ENCODE measurements around the gene CILP.

The CILP gene

GRCh38 chr15:65226221-65226620 is 14.9 kb upstream of the CILP start:
- POLR2A ChIA-PET = no interaction called here
- CTCF ChIA-PET = no interaction called here
- no peak for TF ChIP-seq FOXA1 (IDR thresholded peaks at IDR 0.05)
- TF ChIP-seq BHLHE40 (IDR thresholded peaks at IDR 0.05; ENCODE audit: borderline replicate concordance) = no peak
- TF ChIP-seq SUZ12 (IDR thresholded peaks at IDR 0.05) = no peak
- no peak for TF ChIP-seq NFRKB (IDR thresholded peaks at IDR 0.05)
- TF ChIP-seq ARNT (IDR thresholded peaks at IDR 0.05) = no peak
- TF ChIP-seq FOXK2 (IDR thresholded peaks at IDR 0.05) = no peak
- TF ChIP-seq ELF4 (IDR thresholded peaks at IDR 0.05) = no peak
- no peak for TF ChIP-seq SP1 (IDR thresholded peaks at IDR 0.05)
- no peak for TF ChIP-seq LEF1 (IDR thresholded peaks at IDR 0.05; ENCODE audit: borderline replicate concordance)
- no peak for DNase-seq (ENCODE audit: extremely low spot score)

GRCh38 chr15:65223996-65224395 is 12.7 kb upstream of the CILP start:
- ChIA-PET CTCF (no interaction called here), POLR2A (no interaction called here)
- DNase-seq (ENCODE audit: extremely low spot score) = no peak
- no peak for TF ChIP-seq L3MBTL2 (conservative IDR thresholded peaks at IDR 0.05)
- no peak for TF ChIP-seq FOXK2 (IDR thresholded peaks at IDR 0.05)
- TF ChIP-seq TARDBP (IDR thresholded peaks at IDR 0.05) = no peak
- TF ChIP-seq BHLHE40 (IDR thresholded peaks at IDR 0.05; ENCODE audit: borderline replicate concordance) = no peak
- no peak for TF ChIP-seq ELF4 (IDR thresholded peaks at IDR 0.05)
- TF ChIP-seq CTBP1 (IDR thresholded peaks at IDR 0.05; ENCODE audit: borderline replicate concordance) = no peak
- no peak for TF ChIP-seq PKNOX1 (IDR thresholded peaks at IDR 0.05)
- TF ChIP-seq FOXA1 (IDR thresholded peaks at IDR 0.05) = no peak
- TF ChIP-seq SUZ12 (IDR thresholded peaks at IDR 0.05) = no peak
- TF ChIP-seq FOXM1 (IDR thresholded peaks at IDR 0.05; ENCODE audit: borderline replicate concordance) = no peak
- no peak for TF ChIP-seq ZNF384 (IDR thresholded peaks at IDR 0.05)
- TF ChIP-seq LEF1 (IDR thresholded peaks at IDR 0.05; ENCODE audit: borderline replicate concordance) = no peak
- no peak for TF ChIP-seq NFRKB (IDR thresholded peaks at IDR 0.05)
- no peak for TF ChIP-seq HDGF (IDR thresholded peaks at IDR 0.05; ENCODE audit: borderline replicate concordance)
- TF ChIP-seq SP1 (IDR thresholded peaks at IDR 0.05) = no peak
- no peak for TF ChIP-seq ARNT (IDR thresholded peaks at IDR 0.05)

GRCh38 chr15:65222891-65223290 is 11.6 kb upstream of the CILP start:
- CTCF ChIA-PET = interaction anchor here (0.9 kb wide), 1 partner anchor 75 kb away, joined by 3 read pairs; no protein-coding TSS in a partner anchor
- no peak for DNase-seq (ENCODE audit: extremely low spot score)
- TF ChIP-seq SP1 (IDR thresholded peaks at IDR 0.05) (no peak), ARNT (IDR thresholded peaks at IDR 0.05) (no peak), FOXM1 (IDR thresholded peaks at IDR 0.05; ENCODE audit: borderline replicate concordance) (no peak), FOXA1 (IDR thresholded peaks at IDR 0.05) (no peak), SUZ12 (IDR thresholded peaks at IDR 0.05) (no peak), ELF4 (IDR thresholded peaks at IDR 0.05) (no peak), FOXK2 (IDR thresholded peaks at IDR 0.05) (no peak), TARDBP (IDR thresholded peaks at IDR 0.05) (no peak), CTBP1 (IDR thresholded peaks at IDR 0.05; ENCODE audit: borderline replicate concordance) (no peak), BHLHE40 (IDR thresholded peaks at IDR 0.05; ENCODE audit: borderline replicate concordance) (no peak), PKNOX1 (IDR thresholded peaks at IDR 0.05) (no peak), ZNF384 (IDR thresholded peaks at IDR 0.05) (no peak), LEF1 (IDR thresholded peaks at IDR 0.05; ENCODE audit: borderline replicate concordance) (no peak)

GRCh38 chr15:65221697-65222096 is 10.4 kb upstream of the CILP start:
- TF ChIP-seq L3MBTL2 (conservative IDR thresholded peaks at IDR 0.05) = no peak
- no peak for TF ChIP-seq NFRKB (IDR thresholded peaks at IDR 0.05)
- no peak for TF ChIP-seq TARDBP (IDR thresholded peaks at IDR 0.05)
- TF ChIP-seq BHLHE40 (IDR thresholded peaks at IDR 0.05; ENCODE audit: borderline replicate concordance) = no peak
- no peak for TF ChIP-seq SP1 (IDR thresholded peaks at IDR 0.05)
- no peak for TF ChIP-seq PKNOX1 (IDR thresholded peaks at IDR 0.05)
- TF ChIP-seq FOXM1 (IDR thresholded peaks at IDR 0.05; ENCODE audit: borderline replicate concordance) = no peak
- no peak for TF ChIP-seq SUZ12 (IDR thresholded peaks at IDR 0.05)
- TF ChIP-seq LEF1 (IDR thresholded peaks at IDR 0.05; ENCODE audit: borderline replicate concordance) = no peak
- TF ChIP-seq ARNT (IDR thresholded peaks at IDR 0.05) = no peak
- no peak for TF ChIP-seq FOXK2 (IDR thresholded peaks at IDR 0.05)
- no peak for TF ChIP-seq CTBP1 (IDR thresholded peaks at IDR 0.05; ENCODE audit: borderline replicate concordance)
- TF ChIP-seq FOXA1 (IDR thresholded peaks at IDR 0.05) = no peak
- no peak for TF ChIP-seq ZNF384 (IDR thresholded peaks at IDR 0.05)
- no peak for TF ChIP-seq HDGF (IDR thresholded peaks at IDR 0.05; ENCODE audit: borderline replicate concordance)
- TF ChIP-seq ELF4 (IDR thresholded peaks at IDR 0.05) = no peak
- DNase-seq (ENCODE audit: extremely low spot score) = no peak
- ChIA-PET POLR2A (no interaction called here), CTCF (no interaction called here)

More at GRCh38 chr15:65222891-65223290, 11.6 kb upstream of the CILP start:
- POLR2A ChIA-PET = no interaction called here

- TF ChIP-seq FOXK2 (IDR thresholded peaks at IDR 0.05) (no peak), ZNF384 (IDR thresholded peaks at IDR 0.05) (no peak), BHLHE40 (IDR thresholded peaks at IDR 0.05; ENCODE audit: borderline replicate concordance) (no peak), PKNOX1 (IDR thresholded peaks at IDR 0.05) (no peak), TARDBP (IDR thresholded peaks at IDR 0.05) (no peak)
- ChIA-PET CTCF (no interaction called here), POLR2A (no interaction called here)
- DNase-seq (ENCODE audit: extremely low spot score) = no peak
Measured at GRCh38 chr15:65219137-65219536, 7.9 kb upstream of the CILP start.

All from HEK293T (cell line).